ENCODE data around the gene BUB3. TPM values are rescaled to one million over a fixed set of nuclear protein-coding genes. Genes with fewer than 3 reads are reported as not detected.

BUB3 gene
- total RNA-seq (2022) (129 and 141 TPM in 2 replicates), Bru-seq, nascent RNA (percentile 93 among the genes with signal in this experiment), BruChase-seq, experiment 1, labeled RNA remaining after a 2-hour chase (percentile 96 among the genes with signal in this experiment), BruChase-seq, experiment 2, labeled RNA remaining after a 6-hour chase (percentile 95 among the genes with signal in this experiment)
- long read RNA-seq, full-length matches to known transcripts: 291 of 336 reads
- long read RNA-seq, partial matches to known transcripts: 39 of 336 reads
- long read RNA-seq, other reads (novel, unspliced or antisense): 6 of 336 reads

GRCh38 chr10:123154092-123154710, at the start of gene BUB3:
Gene BUB3 (plus strand): TSS chr10:123154402. CDS start chr10:123154918, 516 bp downstream.
- intact Hi-C loops (cut with micrococcal nuclease; ENCODE audit: unreplicated experiment): loop anchor here (1.0 kb wide), 1 partner anchor 15 kb away; no protein-coding TSS in a partner anchor
- peaks cover 56% of the 10 kb centered on the region for H3K36me3 Mint-ChIP-seq (ENCODE audit: insufficient read depth, unreplicated experiment)
- CTCF ChIA-PET: interaction anchor here (0.6 to 1.6 kb wide), 4 partner anchors 15 to 226 kb away, joined by 3 to 8 read pairs (median 6); no protein-coding TSS in a partner anchor

GRCh38 chr10:123109466-123109865, 44.7 kb upstream of the BUB3 start:
- H3K9me3 Mint-ChIP-seq (ENCODE audit: unreplicated experiment): no peaks in the 10 kb centered on the region
- H3K27ac Mint-ChIP-seq (ENCODE audit: unreplicated experiment): no peak overlapping the region
- no TSS peak for BruUV-seq (replicated peaks)
- DNase-seq: no peak
- ChIA-PET CTCF (no interaction called here), POLR2A (no interaction called here)
- Histone ChIP-seq H3K27me3 (replicated peaks; ENCODE audit: control insufficient read depth, insufficient read depth, low read length) (no peaks in the 10 kb centered on the region), H3K36me3 (ENCODE audit: control insufficient read depth, insufficient read depth, low read length) (no peaks in the 10 kb centered on the region), H3K4me1 (no peaks in the 10 kb centered on the region), H3K9me3 (no peaks in the 10 kb centered on the region), H3K4me3 (ENCODE audit: low read depth, low read length) (no peak overlapping the region)
- no peaks in the 10 kb centered on the region for H3K36me3 Mint-ChIP-seq (ENCODE audit: insufficient read depth, unreplicated experiment)
- H3K4me3 Mint-ChIP-seq (ENCODE audit: unreplicated experiment): no peak overlapping the region
- intact Hi-C loops (cut with micrococcal nuclease; ENCODE audit: unreplicated experiment): no loop called here
- no peak for TF ChIP-seq CTCF (IDR thresholded peaks at IDR 0.05; ENCODE audit: insufficient read depth in 1 of 2, low read depth in 1 of 2, low read length in 1 of 2, severe bottlenecking in 1 of 2, unreplicated experiment in 1 of 2)
- H3K4me1 Mint-ChIP-seq (ENCODE audit: low read depth, unreplicated experiment): no peaks in the 10 kb centered on the region
- H3K27me3 Mint-ChIP-seq (ENCODE audit: insufficient read depth, unreplicated experiment): peaks cover 10% of the 10 kb centered on the region

More at GRCh38 chr10:123154092-123154710, at the start of gene BUB3:
- Histone ChIP-seq H3K9me3 (no peaks in the 10 kb centered on the region), H3K27me3 (replicated peaks; ENCODE audit: control insufficient read depth, insufficient read depth, low read length) (no peaks in the 10 kb centered on the region), H3K4me1 (peaks cover 33% of the 10 kb centered on the region), H3K36me3 (ENCODE audit: control insufficient read depth, insufficient read depth, low read length) (no peaks in the 10 kb centered on the region), H3K4me3 (ENCODE audit: low read depth, low read length) (peak within 1 kb of the TSS; percentile 61)
- H3K9me3 Mint-ChIP-seq (ENCODE audit: unreplicated experiment): no peaks in the 10 kb centered on the region
- peaks cover 24% of the 10 kb centered on the region for H3K4me1 Mint-ChIP-seq (ENCODE audit: low read depth, unreplicated experiment)
- TF ChIP-seq CTCF (IDR thresholded peaks at IDR 0.05; ENCODE audit: insufficient read depth in 1 of 2, low read depth in 1 of 2, low read length in 1 of 2, severe bottlenecking in 1 of 2, unreplicated experiment in 1 of 2): no peak
- peak; percentile 96 to 98 for DNase-seq
- H3K27ac Mint-ChIP-seq (ENCODE audit: unreplicated experiment): peak within 1 kb of the TSS; percentile 88
- peak within 1 kb of the TSS; percentile 92 for H3K4me3 Mint-ChIP-seq (ENCODE audit: unreplicated experiment)
- POLR2A ChIA-PET: interaction anchor here (0.6 to 1.0 kb wide), 3 partner anchors 15 to 747 kb away, joined by 3 to 7 read pairs (median 4); no protein-coding TSS in a partner anchor
- no TSS peak for BruUV-seq (replicated peaks)
- H3K27me3 Mint-ChIP-seq (ENCODE audit: insufficient read depth, unreplicated experiment): peaks cover under 1% of the 10 kb centered on the region

- no peaks in the 10 kb centered on the region for H3K36me3 ChIP-seq (ENCODE audit: control insufficient read depth, insufficient read depth, low read length)
- no peaks in the 10 kb centered on the region; the same call in none of the 2 replicates for H3K27me3 ChIP-seq (replicated peaks; ENCODE audit: control insufficient read depth, insufficient read depth, low read length)
- H3K36me3 Mint-ChIP-seq (ENCODE audit: insufficient read depth, unreplicated experiment): no peaks in the 10 kb centered on the region
- no peak overlapping the region for H3K27ac Mint-ChIP-seq (ENCODE audit: unreplicated experiment)
- CTCF ChIA-PET: no interaction called here
- POLR2A ChIA-PET: no interaction called here
- DNase-seq: no peak
- H3K4me1 Mint-ChIP-seq (ENCODE audit: low read depth, unreplicated experiment): no peaks in the 10 kb centered on the region
- no TSS peak for BruUV-seq (replicated peaks)
- no peaks in the 10 kb centered on the region for H3K9me3 ChIP-seq
- no peaks in the 10 kb centered on the region for H3K4me1 ChIP-seq
- intact Hi-C loops (cut with micrococcal nuclease; ENCODE audit: unreplicated experiment): no loop called here
- no peak overlapping the region for H3K4me3 ChIP-seq (ENCODE audit: low read depth, low read length)
- H3K9me3 Mint-ChIP-seq (ENCODE audit: unreplicated experiment): no peaks in the 10 kb centered on the region
- H3K27me3 Mint-ChIP-seq (ENCODE audit: insufficient read depth, unreplicated experiment): peaks cover 6% of the 10 kb centered on the region
- H3K4me3 Mint-ChIP-seq (ENCODE audit: unreplicated experiment): no peak overlapping the region
- TF ChIP-seq CTCF (IDR thresholded peaks at IDR 0.05; ENCODE audit: insufficient read depth in 1 of 2, low read depth in 1 of 2, low read length in 1 of 2, severe bottlenecking in 1 of 2, unreplicated experiment in 1 of 2): no peak
Observed at GRCh38 chr10:123117644-123118417, 36.4 kb upstream of the BUB3 start.
